Activated T-cell treated with anti-CD3 and anti-CD28 coated beads, Interleukin-2, amount 50 U/mL, for 72 hours (primary cell): ENCODE results near the gene XKR8. TPM values are rescaled to one million over a fixed set of nuclear protein-coding genes. Genes with fewer than 3 reads are reported as not detected.

Experiments
- total RNA-seq, 2 donors: library from RNA; stranded (reverse); gene quantifications; one replicate each; pipeline ENCODE4 v1.2.3, GENCODE V29; 2022

Gene XKR8
- total RNA-seq, 2 donors from 2014 or later = 8.7 to 18.9 TPM

Other genes starting within 250 kb of the XKR8 start
- gene FAM76A, start 234.0 kb upstream of the XKR8 start, total RNA-seq = 10 to 100 TPM; 12.4 to 15.3 TPM
- gene STX12, start 186.8 kb upstream of the XKR8 start, total RNA-seq = 10 to 100 TPM; 24.7 to 25.0 TPM
- 10 to 100 TPM; 58.4 to 59.0 TPM for gene PPP1R8, start 129.2 kb upstream of the XKR8 start, total RNA-seq
- 10 to 100 TPM; 26.0 to 81.0 TPM for gene THEMIS2, start 87.4 kb upstream of the XKR8 start, total RNA-seq
- gene RPA2, start 45.4 kb upstream of the XKR8 start, total RNA-seq = 10 to 100 TPM; 84.7 to 96.1 TPM
- gene SMPDL3B, start 25.0 kb upstream of the XKR8 start, total RNA-seq = 1 to 10 TPM in 1 of 2 donors, under 1 TPM in 1; 0.41 to 1.5 TPM
- 10 to 100 TPM; 27.0 to 28.9 TPM for gene EYA3, start 128.6 kb downstream of the XKR8 start, total RNA-seq
- under 1 TPM; 0.12 to 0.46 TPM for gene PTAFR, start 216.7 kb downstream of the XKR8 start, total RNA-seq